ENCODE data around the gene SMARCD1.
"Not testable (repeated sequence)": the region's sequence is repeated elsewhere in the genome, so short reads cannot be mapped to it uniquely, and the experiment has no call there.

- not testable (repeated sequence) for TF ChIP-seq CTCF, EZH2phosphoT487 (IDR thresholded peaks at IDR 0.05)
Measured at GRCh38 chr12:50084409-50084774, 750 bp upstream of the SMARCD1 start.
